ENCODE data around the gene NEUROG2. TPM values are rescaled to one million over a fixed set of nuclear protein-coding genes. Genes with fewer than 3 reads are reported as not detected.

The NEUROG2 gene
- total and polyA plus RNA-seq, 8 donors: not detected

DNA sequence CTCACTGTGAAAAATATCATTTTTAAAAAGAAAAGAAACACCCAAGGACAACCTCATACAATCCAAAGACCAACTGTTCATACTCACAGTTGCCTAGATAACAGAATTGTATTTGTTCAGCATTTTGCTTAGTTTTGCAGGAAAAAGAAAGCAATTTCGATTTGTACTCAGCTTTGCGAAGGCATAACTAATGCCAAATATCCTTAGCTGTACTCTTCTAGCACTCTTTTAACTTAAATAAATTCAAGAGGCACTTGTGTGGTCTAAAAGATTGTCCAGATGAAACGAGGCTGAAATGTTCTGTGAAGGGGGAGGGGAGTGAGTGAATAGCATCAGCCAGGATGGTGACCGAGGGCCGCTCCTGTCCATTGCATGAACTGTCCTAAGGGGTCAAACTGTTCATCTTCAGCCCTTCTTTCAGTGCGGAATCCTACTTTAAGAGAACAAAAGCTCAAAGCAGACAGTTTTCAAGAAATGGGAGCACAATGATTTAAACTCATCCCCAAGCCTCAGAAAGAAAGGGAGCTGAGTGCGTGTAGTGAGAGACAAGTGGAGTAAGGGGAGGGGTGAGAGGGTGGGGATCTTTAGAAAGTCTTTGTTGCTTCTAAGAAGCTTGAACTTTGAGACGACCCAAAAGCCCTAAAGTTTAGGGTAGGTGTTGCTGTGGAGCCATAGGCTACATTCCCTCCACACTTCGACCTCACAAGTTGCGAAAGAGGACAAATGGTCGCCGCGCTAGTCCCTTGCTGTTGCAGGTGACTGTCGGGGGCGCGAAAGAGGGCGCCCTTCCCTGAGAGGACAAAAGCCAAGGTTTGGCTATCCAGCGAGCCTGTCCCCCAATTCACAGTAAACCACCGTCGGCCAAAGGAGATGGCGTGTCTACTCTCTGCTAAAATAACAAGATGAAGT lies 4.0 kb upstream of the NEUROG2 start:
- TF ChIP-seq, protein P1, sequence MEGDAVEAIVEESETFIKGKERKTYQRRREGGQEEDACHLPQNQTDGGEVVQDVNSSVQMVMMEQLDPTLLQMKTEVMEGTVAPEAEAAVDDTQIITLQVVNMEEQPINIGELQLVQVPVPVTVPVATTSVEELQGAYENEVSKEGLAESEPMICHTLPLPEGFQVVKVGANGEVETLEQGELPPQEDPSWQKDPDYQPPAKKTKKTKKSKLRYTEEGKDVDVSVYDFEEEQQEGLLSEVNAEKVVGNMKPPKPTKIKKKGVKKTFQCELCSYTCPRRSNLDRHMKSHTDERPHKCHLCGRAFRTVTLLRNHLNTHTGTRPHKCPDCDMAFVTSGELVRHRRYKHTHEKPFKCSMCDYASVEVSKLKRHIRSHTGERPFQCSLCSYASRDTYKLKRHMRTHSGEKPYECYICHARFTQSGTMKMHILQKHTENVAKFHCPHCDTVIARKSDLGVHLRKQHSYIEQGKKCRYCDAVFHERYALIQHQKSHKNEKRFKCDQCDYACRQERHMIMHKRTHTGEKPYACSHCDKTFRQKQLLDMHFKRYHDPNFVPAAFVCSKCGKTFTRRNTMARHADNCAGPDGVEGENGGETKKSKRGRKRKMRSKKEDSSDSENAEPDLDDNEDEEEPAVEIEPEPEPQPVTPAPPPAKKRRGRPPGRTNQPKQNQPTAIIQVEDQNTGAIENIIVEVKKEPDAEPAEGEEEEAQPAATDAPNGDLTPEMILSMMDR (IDR thresholded peaks at IDR 0.05): no peak
- WGBS, 2 donors: 8 to 9% methylated on average over 21 of the region's 21 CpGs
- Histone ChIP-seq H3K4me3 (no peak overlapping the region), H3K9me3 (no peaks in the 10 kb centered on the region), H3K27me3 (peaks cover 8 to 66% (median 29%) of the 10 kb centered on the region in 4 donors), H3K27ac (no peak overlapping the region), H3K36me3 (no peaks in the 10 kb centered on the region), H3K4me1 (peaks cover 4 to 12% (median 10%) of the 10 kb centered on the region in 3 donors)
- FAIRE-seq: no peak
- DNase-seq: no peak
- no peak for ATAC-seq
- intact Hi-C loops (cut with DNase I): no loop called here

DNA sequence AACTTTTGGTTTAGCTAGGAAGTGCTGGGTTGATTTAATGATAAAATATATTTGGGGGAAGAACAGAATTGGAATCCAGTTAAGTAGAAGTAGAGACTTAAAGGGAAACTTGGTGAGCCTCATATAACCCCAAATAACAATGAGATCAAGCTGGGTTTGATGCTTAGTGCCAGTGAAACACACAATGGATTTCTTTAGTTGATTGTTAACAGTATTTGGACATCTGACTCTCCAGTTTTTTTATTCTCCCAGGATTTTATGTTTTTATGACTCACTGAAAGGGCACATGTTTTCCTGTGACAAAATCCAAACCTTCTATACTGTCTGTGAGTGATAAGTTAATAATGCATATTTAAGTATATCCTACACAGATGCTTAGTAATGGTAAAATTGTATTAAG lies 2.7 kb upstream of the NEUROG2 start:
- peaks cover 4 to 16% (median 16%) of the 10 kb centered on the region in 3 donors for H3K4me1 ChIP-seq
- H3K4me3 ChIP-seq: no peak overlapping the region
- peaks cover 8 to 77% (median 29%) of the 10 kb centered on the region in 4 donors for H3K27me3 ChIP-seq
- intact Hi-C loops (cut with DNase I): no loop called here
- no peak for FAIRE-seq
- TF ChIP-seq, protein P1 (IDR thresholded peaks at IDR 0.05): no peak
- no peak for ATAC-seq
- no peaks in the 10 kb centered on the region for H3K9me3 ChIP-seq
- DNase-seq: no peak
- H3K36me3 ChIP-seq: no peaks in the 10 kb centered on the region
- no peak overlapping the region for H3K27ac ChIP-seq

DNA sequence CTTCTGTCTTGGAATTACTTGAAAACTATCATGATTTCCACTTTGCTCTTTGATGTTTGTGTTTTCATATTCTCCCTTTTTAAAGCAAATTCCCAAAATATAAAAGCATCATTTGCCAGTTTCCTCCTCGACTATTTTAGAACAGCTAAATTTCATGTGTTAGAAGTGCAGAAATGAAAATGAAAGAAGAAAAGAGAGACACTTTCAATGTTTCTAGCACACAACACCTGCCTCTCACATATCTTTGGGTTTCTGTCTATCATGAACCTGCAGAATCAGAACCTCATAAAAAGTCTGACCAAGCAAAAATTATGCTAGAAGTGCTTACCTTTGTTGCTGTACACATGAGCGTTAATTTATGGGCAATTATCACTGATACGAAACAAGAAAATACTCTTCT lies 1.9 kb upstream of the NEUROG2 start:
- H3K4me1 ChIP-seq: peaks cover 4 to 16% (median 16%) of the 10 kb centered on the region in 3 donors
- DNase-seq: no peak
- H3K36me3 ChIP-seq: no peaks in the 10 kb centered on the region
- H3K27me3 ChIP-seq: peaks cover 8 to 77% (median 33%) of the 10 kb centered on the region in 4 donors
- H3K9me3 ChIP-seq: no peaks in the 10 kb centered on the region
- no peak overlapping the region for H3K4me3 ChIP-seq
- H3K27ac ChIP-seq: no peak overlapping the region
- TF ChIP-seq, protein P1 (IDR thresholded peaks at IDR 0.05): no peak
- ATAC-seq: no peak
- WGBS, 2 donors: 31 to 33% methylated on average over 3 of the region's 3 CpGs
- intact Hi-C loops (cut with DNase I): no loop called here
- FAIRE-seq: no peak

DNA sequence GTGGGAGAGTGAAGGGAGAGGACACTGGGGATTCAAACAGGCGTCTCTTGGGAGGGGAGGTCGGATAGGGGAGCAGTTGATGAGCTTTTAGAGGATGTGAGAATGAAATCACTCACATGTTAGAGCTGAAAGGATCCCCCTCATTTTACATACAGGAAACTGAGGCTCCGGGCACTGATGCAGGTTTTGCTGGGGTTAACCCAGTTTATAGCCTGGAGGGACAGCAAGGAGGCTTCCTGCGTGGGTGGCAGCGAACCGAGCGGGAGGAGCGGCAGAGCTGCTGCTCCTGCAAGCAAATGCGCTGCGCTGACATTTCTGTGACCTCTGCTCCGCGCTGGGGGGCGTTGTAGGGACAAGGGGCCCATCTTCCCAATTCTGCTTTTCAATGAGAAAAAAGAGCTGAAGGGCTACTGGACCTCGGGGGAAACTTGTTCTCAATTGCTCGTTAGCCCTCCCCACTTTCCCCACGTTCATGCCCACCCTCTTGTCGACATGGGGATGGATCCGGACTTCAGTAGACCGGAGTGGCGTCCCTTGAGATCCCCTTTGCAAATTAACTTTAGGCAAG lies 1.2 kb upstream of the NEUROG2 start:
- no peak overlapping the region for H3K4me3 ChIP-seq
- TF ChIP-seq, protein P1 (IDR thresholded peaks at IDR 0.05): no peak
- 6 to 7% methylated on average over 20 of the region's 20 CpGs for WGBS, 2 donors
- no peaks in the 10 kb centered on the region for H3K36me3 ChIP-seq
- no peak overlapping the region for H3K27ac ChIP-seq
- no peak for FAIRE-seq
- intact Hi-C loops (cut with DNase I): no loop called here
- H3K27me3 ChIP-seq: peaks cover 9 to 79% (median 37%) of the 10 kb centered on the region in 4 donors
- H3K9me3 ChIP-seq: no peaks in the 10 kb centered on the region
- ATAC-seq: no peak
- H3K4me1 ChIP-seq: peaks cover 4 to 16% (median 16%) of the 10 kb centered on the region in 3 donors
- DNase-seq: peak in 1 of 6 donors; percentile 12

Measured in pancreas (tissue), 10 donors.